HPDE6-E6E7 (cell line): ENCODE results near the gene ATXN7L3.
"Not testable (repeated sequence)": the region's sequence is repeated elsewhere in the genome, so short reads cannot be mapped to it uniquely, and the experiment has no call there.

Source experiments
- DNase-seq: peaks from one replicate; pipeline ENCODE4 v3.0.0; 2011; ENCODE audit warnings: missing footprints; ENCODE audit errors: extremely low spot score

The ATXN7L3 gene

GRCh38 chr17:44199553-44200477, at the start of gene ATXN7L3:
Gene ATXN7L3 (minus strand): TSS chr17:44199884. CDS start chr17:44198070, 1,814 bp downstream.
- DNase-seq = peak; percentile 98

- no peak for DNase-seq
Observed at GRCh38 chr17:44247876-44248736, 48.4 kb upstream of the ATXN7L3 start.

- DNase-seq = no peak
Observed at GRCh38 chr17:44247440-44247841, 47.8 kb upstream of the ATXN7L3 start.

DNA sequence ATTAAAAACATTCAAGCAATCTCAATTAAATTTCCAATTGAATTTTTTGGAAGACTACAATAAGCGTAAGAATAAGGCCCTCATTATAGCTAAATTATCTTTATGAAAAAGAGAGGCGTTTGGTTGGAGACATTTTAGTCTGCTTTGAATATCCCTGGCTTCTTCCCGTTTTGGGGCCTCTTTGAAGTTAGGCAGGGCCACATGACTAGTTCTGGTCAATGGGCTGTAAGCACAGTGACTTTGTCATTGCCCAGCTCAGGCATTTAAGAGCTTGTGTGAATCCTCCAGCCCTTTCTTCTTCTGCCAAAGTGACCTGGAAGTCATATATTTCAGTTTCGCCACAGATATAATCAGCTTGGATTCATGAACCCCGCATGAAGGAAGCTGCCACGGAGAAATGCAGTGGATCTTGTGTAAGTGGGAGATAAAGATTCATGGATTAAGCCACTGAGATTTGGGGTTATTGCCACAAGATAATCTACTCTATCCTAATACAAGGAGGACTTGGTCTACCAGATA, 41.5 kb upstream of the ATXN7L3 start:
- no peak for DNase-seq

GRCh38 chr17:44237886-44238285, 38.2 kb upstream of the ATXN7L3 start:
- DNase-seq = not testable (repeated sequence)

- DNase-seq = no peak
Observed at GRCh38 chr17:44236444-44236991, 36.8 kb upstream of the ATXN7L3 start.

DNA sequence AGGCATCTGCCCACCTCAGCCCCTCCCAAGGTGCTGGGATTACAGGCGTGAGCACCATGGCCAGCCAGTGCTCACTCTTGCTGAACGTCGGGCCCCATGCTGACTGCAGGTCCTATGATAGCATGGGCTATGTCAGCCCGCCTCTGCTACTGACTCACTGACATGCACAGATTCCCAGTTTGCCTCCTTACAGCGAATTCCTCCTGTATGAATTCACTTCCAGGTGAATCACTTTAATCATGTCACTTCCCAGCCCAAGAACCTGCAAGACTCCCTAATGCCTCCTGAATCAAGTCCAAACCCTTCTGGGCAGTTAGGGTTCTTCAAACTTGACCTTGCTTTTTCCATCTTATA, 35.9 kb upstream of the ATXN7L3 start:
- peak; percentile 94 for DNase-seq

GRCh38 chr17:44233582-44233981, 33.9 kb upstream of the ATXN7L3 start:
- no peak for DNase-seq

DNA sequence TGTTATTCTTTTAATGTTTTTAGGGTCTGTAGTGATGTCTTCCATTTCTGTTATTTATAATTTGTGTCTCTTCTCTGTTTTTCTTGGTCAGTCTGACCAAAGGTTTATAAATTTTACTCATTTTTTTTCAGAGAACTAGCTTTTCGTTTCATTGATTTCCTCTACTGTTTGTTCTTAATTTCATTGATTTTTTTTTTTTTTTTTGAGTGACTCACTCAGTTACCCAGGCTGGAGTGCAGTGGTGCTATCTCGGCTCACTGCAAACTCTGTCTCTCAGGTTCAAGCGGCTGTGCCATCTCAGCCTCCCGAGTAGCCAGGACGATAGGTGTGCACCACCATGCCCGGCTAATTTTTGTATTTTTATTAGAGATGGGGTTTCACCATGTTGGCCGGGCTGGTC, 32.4 kb upstream of the ATXN7L3 start:
- no peak for DNase-seq

- no peak for DNase-seq
Observed at GRCh38 chr17:44230140-44230539, 30.5 kb upstream of the ATXN7L3 start.

GRCh38 chr17:44229090-44229489, 29.4 kb upstream of the ATXN7L3 start:
- DNase-seq = no peak

- DNase-seq = no peak
Observed at GRCh38 chr17:44223541-44224071, 23.9 kb upstream of the ATXN7L3 start.

DNA sequence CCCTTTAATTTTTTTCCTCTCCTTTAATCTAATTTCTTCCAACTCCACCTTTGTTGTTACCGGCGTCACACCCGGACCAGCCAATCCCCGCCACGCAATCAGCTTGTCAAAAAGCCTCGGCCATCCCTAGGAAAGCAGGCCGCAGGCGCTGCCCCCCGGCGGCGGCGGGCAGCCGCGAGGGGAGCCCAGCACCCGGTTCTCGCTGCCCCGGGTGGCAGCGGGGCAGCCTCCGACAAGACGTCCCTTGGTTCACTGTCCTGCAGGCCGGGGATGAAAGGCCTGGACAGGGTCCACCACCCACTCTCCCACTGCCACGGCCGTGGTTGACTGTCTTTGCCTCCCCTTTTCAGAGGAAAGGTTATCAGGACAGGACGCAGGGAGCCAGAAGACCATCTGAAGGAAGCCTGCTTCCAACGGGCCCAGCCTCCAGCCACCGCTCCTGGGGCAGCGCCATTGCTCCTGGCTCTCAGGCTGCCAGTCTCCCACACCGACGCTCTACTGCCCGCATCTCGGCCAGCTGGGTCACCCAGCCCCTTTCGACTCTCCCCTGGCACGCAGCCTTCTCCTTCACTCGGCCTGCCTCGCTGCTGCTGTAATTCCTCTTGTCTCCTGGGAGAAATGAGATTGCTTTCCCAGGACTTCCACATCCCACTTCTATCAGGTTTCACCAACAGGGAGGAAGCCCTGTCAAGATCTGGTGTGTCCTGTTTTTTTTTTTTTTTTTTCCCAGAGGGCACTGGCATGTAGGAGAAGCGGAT, 22.6 kb upstream of the ATXN7L3 start:
- peak; percentile 63 for DNase-seq

- DNase-seq = no peak
Observed at GRCh38 chr17:44221862-44222111, 22.1 kb upstream of the ATXN7L3 start.

- DNase-seq = peak; percentile 60
Observed at GRCh38 chr17:44221084-44221861, 21.6 kb upstream of the ATXN7L3 start.

- no peak for DNase-seq
Observed at GRCh38 chr17:44220213-44221083, 20.8 kb upstream of the ATXN7L3 start.

GRCh38 chr17:44219616-44220212, 20.0 kb upstream of the ATXN7L3 start, which contains the start of gene UBTF:
Gene UBTF (minus strand): TSS chr17:44219675. CDS start chr17:44218229, 1,446 bp downstream.
- DNase-seq = no peak

DNA sequence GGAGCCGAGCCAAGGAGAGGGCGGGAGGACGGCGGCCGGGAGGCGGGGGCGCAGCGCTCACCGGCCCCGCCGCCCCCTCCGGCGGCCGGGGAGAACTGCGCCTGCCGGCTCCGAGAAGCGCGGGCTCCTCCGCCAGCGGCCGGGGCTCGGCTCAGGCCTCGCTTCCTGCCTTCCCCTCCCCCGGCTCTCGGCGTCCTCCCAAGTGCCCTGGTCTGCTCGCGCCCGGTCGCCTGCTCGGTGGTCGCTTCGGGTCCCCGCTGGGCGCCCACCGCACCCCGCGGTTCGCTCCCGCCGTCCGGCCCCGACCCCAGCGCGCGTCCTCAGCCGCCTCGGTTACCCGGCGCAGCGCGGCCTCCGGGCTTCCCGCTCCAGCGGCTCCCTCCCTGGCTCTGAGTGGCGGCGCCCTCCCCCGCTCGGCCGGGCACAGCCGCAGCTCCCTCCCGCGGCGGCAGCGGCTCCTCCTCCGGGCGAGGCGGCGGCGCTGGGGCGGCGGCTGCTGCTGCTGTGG, 19.5 kb upstream of the ATXN7L3 start:
- peak; percentile 79 for DNase-seq
